ENCODE results near the gene ETV4.

DNA sequence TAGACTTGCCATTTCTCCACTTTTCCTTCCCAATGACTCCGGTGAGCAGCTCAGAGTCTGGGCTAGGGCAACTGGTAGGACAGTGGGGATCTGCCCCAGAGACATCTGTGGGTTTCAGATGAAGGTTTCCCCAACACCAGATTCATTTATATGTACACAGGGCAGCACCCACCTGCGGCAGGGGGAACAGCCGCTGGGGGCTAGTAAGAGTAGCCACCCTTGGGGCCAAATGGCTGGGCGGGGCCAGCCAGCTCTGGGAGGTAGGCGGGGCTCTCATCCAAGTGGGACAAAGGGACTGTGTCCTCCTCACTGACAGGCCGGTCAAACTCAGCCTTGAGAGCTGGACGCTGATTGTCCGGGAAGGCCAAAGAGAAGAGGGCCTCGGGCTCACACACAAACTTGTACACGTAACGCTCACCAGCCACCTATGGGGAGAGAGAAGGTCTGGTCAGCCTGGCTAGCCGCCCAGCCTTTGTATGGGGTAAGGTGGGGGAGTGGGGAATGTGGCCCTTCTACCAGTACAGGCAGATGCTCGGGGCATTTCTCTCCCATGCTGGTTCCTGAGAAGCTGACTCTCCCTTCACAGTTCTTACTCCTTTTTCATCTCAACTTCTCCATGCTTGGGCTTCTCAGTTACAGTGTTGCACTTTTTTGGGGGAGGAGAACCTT lies 17.7 kb downstream of the ETV4 start:
- TF ChIP-seq, protein P1, sequence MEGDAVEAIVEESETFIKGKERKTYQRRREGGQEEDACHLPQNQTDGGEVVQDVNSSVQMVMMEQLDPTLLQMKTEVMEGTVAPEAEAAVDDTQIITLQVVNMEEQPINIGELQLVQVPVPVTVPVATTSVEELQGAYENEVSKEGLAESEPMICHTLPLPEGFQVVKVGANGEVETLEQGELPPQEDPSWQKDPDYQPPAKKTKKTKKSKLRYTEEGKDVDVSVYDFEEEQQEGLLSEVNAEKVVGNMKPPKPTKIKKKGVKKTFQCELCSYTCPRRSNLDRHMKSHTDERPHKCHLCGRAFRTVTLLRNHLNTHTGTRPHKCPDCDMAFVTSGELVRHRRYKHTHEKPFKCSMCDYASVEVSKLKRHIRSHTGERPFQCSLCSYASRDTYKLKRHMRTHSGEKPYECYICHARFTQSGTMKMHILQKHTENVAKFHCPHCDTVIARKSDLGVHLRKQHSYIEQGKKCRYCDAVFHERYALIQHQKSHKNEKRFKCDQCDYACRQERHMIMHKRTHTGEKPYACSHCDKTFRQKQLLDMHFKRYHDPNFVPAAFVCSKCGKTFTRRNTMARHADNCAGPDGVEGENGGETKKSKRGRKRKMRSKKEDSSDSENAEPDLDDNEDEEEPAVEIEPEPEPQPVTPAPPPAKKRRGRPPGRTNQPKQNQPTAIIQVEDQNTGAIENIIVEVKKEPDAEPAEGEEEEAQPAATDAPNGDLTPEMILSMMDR (IDR thresholded peaks at IDR 0.05): no peak
- TF ChIP-seq POLR2AphosphoS5 (IDR thresholded peaks at IDR 0.05) (no peak), EP300 (IDR thresholded peaks at IDR 0.05) (no peak), POLR2A (IDR thresholded peaks at IDR 0.05) (no peak)
